Mucosa of gallbladder (tissue), 1 donor: ENCODE measurements around the gene TRAP1. TPM values are rescaled to one million over a fixed set of nuclear protein-coding genes. Genes with fewer than 3 reads are reported as not detected.

Source experiments
- DNase-seq: peaks from one replicate; pipeline ENCODE4 v3.0.0-alpha.2; 2020; ENCODE audit warnings: low spot score
- total RNA-seq: library from RNA; stranded (reverse); gene quantifications from one replicate; pipeline ENCODE4 v1.2.1, GENCODE V29; 2021
- donor health status: DM: no; HTN: no; CAD: no.

The TRAP1 gene
- total RNA-seq, 1 donor from 2014 or later, result 101 TPM

DNA sequence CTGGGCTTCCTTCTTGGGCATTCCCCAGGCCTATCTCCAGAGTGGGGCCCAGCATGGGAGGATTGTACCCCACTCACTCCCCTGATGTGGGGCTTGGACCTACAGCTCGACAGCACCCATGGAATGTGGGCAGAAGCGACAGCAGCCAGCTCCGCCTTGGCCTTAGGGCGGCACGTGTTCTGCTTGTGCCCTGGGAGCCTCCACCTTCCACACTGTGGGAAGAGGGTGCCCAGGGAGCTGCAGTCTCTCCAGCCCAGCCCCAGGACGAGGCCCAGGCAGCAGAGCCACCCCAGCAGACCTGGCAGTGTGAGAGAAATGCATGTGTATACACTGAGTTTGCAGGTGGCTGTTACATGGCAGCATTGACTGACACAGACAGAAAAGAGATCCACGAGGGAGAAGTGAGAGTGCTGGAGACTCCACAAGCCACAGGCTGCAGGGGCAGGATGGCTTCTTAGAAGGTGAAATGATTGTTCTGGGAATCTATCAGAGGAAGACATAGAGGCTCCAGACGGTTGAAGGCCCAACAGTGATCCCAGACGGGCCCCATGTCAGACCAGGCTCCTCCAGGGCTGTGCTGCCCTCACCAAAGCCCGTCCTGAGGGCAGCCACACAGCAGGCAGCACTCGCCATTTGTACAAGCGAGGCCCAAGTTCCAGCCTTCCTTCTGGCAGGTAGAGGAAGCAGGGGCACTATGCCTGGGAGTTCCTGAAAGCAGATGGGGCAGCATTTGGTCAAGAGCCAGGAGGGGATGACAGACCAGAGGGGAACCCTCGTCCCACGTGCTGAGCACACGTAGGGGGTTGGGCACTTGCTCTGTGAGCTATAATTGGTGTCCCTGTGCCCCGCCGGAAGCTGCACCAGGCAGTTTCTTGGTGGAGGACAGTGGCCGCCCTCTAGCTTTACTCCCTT lies 65.6 kb downstream of the TRAP1 start:
- no peak for DNase-seq

DNA sequence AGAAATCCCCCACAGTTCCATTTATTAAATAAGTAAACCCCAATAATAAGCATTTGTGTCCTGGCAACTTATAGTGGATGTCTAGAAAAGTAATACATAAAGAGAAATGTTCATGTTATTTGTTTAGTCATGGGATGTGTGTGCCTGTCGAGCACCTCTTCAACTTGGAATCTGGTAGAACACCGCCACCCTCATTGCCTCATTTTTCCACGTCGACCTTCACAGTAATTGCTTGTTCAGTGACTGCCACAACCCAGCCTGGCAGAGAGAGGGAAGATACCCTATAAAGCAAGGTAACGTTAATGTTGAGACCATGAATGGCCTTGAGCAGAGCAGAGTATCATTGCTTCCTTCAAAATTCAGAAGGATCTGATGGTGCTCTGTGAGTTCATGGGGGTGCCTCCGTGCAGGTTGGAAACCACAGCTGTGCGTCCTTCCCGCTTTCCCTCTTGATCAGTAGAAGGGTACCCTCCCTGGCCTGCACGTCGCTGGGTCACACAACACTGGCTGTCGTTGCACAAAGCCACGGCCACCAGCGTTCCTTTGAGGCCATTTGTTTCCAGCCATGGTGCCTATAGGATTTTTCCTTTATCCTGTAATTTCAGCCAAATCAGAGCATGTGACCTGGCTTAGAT lies 66.6 kb downstream of the TRAP1 start:
- no peak for DNase-seq

DNA sequence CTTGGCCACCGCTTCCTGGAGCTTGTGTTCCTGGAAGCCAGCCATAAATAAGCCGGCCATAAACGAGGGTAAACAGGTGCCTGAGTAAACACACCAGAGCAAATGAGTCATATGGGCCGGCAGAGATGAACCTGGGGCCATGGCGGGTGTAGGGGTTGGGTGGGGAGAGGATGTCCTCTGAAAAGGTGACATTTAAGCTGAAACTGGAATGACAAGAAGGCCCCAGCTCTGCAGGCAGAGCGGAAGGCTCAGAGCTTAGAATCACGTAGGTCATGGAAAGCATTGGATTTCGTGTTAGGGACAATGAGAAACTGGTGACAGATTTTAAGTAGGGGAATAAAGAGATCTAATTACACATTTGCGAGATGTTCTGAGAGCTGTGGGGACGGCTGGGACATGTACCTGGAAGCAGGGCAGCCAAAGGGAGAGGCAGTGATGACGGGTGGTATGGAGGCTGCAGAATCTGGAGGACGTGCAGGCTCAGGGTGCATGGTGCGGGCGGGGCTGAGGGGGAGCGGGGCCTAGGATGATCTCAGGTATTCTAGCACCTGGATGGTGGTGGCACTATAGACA lies 70.9 kb downstream of the TRAP1 start:
- peak; percentile 71 for DNase-seq

DNA sequence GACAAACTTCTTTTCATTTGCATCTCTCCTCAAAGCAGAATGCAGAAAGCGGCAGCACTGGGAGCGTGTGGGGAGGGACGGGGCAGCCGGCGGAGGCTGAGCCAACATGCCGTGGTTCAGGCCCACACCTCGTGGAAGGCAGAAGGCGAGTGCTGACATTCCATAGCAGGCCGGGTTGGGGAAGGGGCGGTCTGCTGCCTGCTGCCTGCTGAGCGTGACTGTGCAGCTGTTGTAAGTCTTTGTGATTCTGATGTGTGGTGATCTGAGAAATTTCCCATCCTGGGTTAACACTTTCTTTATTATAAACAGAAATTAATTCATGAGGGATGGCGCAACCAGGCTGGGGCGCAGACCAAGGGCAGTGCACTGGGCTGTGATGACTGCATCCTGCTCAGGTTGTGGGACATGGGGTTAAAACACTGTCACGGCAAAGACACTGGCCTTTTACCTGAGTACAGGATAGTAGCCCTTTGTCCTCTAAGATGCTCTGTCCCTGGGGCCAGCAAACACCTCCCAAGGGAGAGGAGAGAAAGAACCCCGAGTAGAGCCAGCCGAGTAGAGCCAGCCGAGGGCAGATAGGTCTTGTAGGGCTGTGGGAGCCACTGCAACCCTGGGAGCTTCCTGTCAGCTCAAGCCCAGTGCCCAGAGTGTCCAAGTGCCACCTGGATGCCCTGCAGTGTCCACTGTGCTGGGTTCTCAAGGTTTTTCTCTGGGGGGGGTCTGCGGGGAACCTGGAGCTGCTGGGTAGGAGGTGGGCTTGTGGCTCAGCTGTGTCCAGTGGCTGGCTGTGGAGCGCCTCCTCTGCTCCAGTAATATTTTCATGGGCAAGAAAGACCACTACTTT lies 71.6 kb downstream of the TRAP1 start:
- DNase-seq, result no peak

DNA sequence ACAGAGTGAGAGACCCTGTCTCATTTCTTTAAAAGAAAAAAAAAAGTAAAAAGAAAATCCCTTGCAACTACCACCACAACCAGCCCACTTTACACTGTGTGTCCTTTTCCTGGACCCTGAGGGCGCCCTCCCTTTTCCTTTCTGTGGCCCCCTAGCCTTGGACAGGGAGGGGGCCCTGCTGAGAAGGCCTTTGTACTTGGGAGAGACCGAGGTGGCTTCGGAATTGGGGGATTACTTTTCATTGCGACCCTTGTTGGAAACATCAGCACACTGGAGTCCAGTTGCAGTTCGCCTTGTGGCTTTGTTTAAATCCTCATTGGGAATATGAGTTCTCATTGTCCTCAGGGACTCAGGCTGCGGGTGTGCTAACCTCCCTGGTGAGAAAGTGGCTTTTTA lies 72.2 kb downstream of the TRAP1 start:
- DNase-seq, result no peak

DNA sequence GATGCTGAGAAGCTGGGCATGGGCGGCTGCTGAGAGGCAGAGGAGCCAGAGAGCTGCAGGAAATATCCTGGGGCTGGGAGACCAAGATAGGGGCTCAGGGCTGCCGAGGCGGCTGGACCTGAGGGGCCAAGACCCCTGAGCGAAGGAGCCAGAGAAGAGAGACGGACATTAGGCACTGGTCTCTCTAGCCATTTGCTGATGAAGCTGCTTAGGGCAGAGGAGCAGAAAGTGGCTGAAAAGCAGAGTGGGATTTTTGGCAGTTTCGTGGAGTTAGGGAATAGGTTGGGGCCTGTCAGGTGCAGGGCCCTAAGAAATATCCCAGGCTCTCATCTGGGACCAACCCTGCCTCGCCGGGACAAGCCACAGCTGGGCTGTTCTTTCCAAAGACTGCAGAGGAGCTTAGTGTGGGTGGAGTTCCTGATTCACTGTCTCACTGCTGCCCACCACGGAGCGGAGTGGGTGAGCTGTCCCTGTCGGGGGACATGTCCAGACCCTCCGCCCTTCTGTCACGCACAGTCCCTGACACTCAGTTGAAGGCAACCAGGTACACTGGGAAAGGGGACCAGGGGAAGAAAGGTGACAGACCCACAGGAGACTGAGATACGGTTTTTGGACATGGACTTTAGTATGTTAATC lies 74.1 kb downstream of the TRAP1 start:
- DNase-seq, result no peak

DNA sequence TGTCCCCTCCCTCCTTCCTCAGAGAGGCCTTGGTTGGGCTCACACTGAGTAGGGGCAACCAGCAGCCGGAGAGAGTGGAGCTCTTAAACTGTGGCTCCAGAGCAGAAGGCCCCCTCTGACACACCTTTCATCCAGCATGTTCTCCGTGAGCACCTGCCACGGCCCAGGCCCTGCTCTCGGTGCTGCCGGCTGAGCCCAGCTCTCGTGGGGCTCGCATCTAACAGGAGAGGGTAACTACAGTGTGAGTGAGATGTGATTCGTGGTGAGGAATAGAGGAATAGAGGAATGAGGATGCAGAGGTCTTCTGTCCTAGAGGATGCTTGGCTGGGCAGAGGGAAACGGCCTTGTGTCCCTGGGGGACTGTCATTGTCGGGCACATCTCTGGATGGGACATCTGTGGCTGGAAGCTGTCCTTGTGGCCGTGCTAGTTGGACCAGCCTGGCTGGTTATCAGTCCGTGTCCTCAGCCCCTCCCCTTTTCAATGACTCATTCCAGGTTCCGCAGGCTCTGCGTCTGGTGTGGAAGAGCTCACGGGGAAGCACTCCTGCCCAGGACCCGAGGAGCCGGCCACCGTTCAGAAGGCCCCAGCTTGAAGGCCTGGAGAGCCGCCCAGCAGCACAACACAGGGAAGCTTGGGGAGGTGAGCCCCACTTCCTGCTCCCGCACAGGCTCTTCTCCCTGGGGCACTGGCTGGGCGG lies 74.8 kb downstream of the TRAP1 start:
- peak; percentile 75 for DNase-seq

DNA sequence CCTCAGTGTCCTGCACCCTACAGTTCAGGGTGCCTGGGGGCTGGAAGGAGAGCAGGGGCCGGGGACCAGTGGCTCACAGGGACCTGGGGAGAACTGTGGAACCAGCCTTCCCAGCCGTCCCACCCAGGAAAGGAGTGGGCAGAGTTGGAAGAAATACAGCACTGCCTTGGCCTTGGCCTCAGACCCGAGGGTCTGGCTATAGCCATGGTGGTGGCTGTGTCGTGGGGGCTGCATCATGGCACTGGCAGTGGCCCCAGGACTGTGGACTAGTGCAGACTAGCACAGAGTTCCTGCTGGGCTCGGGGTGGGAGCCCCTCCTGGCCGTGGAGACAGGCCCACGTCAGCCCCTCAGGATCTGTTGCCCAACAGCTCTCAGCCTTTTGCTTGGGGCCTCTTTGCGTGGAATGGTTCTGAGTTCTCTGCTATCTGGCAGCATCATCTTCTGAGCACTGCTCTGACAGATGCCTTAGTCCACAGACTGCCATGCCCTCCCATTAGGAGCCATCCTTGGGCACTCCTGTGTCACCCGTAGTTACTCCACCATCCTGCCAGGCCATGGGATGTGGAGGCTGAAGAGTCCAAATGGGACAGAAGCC lies 75.4 kb downstream of the TRAP1 start:
- no peak for DNase-seq

DNA sequence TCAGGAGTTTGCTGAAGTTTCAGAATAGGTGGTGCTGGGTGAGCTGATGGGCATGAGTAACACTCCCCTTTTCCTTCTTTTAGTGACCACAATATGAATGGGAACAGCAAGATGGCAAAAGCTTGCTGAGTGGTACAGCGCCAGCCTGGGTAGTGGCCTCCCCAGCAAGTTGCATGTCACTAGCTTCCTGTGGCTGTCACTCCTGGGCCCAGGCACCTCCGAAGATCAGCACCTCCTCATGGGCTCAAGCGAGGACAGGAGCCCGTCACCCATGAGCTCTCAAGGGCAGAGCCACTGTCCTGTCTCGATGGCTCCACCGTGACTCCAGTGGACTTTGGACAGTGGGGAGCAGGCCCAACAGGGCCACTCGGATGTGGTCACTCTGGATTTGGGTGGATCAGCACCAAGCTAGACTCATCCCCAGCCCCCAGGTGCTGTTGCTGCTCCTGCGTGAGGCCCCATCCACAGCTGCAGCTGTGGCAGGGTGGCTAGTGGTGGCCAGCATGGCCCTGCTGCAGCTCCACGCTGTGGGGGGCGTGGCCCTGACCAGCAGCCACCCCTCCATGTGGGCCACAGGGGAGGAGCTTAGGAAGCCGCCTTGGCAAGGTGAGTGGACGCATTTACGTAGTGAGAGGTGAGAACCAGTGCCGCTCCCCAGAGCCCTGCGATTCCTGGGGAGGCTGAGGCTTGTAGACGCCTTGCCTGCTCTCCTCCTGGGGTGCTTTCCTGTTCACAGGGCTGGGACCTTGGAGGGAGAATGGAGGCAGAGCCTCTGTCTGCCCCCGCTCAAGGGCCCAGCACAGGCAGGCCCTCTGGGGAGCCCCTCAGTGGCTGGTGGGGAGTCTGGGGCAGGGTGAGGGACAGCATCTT lies 76.5 kb downstream of the TRAP1 start:
- DNase-seq, result no peak

DNA sequence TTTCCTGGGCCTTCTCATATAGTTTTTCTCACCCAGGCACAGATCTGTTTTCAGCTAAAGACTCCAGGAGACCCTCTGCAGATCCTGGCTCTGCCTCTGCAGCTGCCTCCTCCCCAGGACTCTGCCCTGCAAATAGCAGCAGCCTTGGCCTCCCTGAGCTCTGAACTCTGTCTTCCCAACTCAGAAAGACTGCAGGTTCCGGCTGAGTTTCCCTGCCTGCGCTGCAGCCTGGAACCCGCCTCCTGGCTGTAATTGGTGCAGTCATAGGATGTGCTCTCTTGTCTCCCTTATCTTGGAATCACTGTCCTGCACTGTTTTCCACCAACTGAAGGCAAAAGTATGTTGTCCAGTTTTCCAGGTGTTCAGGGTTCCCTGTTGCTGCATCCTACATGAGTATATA lies 77.1 kb downstream of the TRAP1 start:
- DNase-seq, result no peak

DNA sequence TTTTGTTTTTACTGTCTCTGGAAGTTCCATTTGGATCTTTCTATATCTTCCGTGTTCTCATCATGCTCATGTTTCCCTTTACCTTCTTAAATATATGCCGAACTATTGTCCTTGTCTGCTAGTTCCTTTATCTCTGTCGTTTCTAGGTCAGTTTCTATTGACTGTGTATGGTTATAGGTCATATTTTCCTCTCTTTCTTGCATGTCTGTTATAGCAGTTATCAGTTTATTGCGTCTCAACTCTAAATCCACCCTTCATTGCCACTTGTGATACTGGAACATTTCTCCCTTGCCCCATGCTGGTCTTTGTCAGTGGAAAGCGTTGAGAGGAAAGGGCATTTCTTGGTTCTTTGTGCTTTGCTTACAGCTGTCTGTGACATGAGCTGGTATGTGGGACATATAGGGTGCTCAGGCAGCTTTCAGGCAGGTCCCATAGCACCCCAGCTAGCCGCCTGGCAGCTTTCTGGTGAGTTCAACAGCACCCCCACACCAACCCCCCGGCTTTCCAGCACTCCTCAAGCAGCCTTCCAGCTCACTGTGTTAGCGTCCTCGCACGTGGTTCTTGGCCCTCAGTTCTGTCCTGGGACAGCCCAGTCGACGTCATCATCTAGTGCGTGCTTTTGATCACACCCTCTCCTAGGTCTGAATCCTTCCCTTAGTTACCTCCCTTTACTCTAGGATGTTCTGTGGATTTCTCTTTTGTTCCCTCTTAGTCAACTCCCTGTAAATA lies 78.2 kb downstream of the TRAP1 start:
- DNase-seq, result no peak

DNA sequence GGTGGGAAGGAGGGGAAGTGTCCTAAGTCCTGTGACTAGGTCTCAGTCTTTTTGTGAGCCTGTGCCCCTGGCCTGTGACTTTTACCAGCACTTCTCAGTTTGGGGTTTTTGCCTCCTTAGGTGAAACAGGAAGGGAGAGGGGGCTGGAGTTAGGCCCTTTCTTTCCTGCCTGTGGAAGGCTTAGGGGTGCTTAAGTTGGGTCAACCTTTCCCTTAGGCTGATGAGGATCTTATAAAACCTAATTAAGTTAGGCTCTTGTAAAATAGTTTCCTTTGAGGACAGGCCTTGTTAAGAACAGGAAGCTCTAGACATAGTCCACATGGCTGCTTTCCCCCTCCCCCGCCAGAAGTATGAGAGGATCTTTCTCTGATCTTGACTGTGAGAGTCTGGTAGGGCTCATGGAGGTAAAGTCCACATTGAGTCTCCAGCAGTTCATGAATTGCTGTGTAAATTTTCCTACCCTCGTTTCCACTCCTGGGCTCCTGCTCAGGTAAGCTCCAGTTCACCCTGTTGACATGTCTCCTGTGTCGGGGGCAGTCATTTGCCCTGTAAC lies 79.9 kb downstream of the TRAP1 start:
- peak; percentile 50 for DNase-seq

DNA sequence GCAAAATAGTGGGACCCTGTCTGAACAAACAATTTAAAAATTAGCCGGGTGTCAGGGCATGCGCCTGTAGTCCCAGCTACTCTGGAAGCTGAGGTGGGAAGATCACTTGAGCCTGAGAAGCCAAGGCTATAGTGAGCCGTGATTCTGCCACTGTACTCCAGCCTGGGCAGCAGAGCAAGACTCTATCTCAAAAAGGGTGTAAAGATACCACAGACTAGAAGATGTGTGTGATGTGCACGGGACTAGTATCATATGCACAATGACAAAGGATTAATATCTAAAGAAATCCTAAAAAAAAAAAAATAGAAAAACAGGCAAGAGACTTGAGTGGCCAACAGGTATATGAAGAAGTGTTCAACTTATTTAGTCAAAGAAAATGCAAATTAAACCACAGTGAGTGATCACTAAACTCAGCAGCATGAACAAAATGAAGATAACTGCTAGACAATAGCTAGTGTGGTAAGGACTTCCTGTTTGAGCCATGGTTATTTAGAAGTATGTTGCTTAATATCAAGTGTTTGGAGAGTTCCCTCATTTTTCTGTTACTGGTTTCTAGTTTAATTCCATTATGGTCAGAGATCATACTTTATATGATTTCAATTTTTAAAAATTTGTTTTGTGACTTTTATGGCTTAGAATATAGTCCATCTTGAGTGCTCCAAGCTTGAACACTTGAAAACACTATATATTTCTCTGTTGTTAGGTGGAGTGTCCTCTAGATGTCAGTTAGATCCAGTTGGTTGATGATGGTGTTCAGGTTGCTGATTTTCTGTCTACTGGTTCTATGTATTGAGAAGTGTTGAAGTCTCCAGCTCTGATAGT lies 91.2 kb downstream of the TRAP1 start:
- DNase-seq, result no peak

DNA sequence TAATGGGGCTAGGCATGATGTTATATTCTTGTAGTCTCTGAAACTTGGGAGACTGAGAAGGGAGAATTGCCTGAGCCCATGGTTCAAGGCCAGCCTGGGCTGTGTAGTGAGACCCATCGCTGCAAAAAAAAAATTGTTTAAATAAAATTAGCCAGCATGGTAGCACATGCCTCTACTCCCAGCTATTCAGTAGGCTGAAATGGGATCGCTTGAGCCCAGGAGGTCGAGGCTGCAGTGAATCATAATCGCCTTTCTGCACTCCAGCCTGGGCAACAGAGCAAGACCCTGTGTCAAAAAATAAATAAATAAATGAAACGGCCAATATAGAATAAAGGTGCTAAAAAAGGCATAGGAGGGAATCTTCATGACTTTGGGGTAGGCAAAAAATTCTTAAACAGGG lies 92.0 kb downstream of the TRAP1 start:
- no peak for DNase-seq

DNA sequence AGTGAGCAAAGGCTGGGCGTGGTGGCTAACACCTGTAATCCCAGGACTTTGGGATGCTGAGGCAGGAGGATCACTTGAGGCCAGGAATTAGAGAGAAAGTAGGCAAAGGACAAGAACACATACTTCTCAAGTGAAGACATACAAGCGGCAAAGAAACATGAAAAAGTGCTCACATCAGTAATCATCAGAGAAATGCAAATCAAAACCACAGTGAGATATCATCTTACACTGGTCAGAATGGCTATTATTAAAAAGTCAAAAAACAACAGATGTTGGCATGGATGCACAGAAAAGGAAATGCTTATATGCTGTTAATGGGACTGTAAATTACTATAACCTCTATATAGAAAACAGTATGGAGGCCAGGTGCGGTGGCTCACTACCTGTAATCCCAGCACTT lies 93.7 kb downstream of the TRAP1 start:
- DNase-seq, result no peak

DNA sequence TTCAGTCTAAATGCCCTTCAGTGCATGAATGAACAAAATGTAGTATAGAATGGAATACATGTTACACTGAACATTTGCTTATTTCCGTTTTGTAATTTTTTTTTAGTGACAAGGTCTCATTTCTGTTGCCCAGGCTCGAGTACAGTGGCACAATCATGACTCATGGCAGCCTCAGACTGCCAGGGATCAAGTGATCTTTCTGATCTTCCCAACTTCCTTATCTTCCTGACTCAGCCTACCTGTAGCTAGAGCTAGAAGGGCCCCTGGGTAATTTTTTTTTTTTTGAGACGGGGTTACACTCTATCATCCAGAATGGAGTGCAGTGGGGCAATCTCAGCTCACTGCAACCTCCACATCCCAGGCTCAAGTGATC lies 98.6 kb downstream of the TRAP1 start:
- DNase-seq, result no peak
